NCI-H226 (cell line): ENCODE results near the gene GJD3.
A peak's percentile ranks its signal among the peaks of the same experiment; 100 is the strongest.

Source experiments
- DNase-seq: peaks from one replicate; pipeline ENCODE4 v3.0.0-alpha.2; 2015

GJD3 gene

GRCh38 chr17:40350689-40351358 lies 13.7 kb downstream of the GJD3 start:
- no peak for DNase-seq

GRCh38 chr17:40349895-40350688 lies 14.4 kb downstream of the GJD3 start:
- no peak for DNase-seq

- DNase-seq: peak; percentile 42
Observed at GRCh38 chr17:40349477-40349894, 15.1 kb downstream of the GJD3 start.

- no peak for DNase-seq
Observed at GRCh38 chr17:40348562-40349476, 15.7 kb downstream of the GJD3 start.

GRCh38 chr17:40348136-40348504 lies 16.4 kb downstream of the GJD3 start:
- no peak for DNase-seq

GRCh38 chr17:40347319-40348135 lies 17.0 kb downstream of the GJD3 start:
- no peak for DNase-seq

GRCh38 chr17:40346765-40347158 lies 17.8 kb downstream of the GJD3 start:
- DNase-seq: no peak

- no peak for DNase-seq
Observed at GRCh38 chr17:40345994-40346764, 18.4 kb downstream of the GJD3 start.

GRCh38 chr17:40345161-40345993 lies 19.2 kb downstream of the GJD3 start:
- peak; percentile 85 for DNase-seq

- no peak for DNase-seq
Observed at GRCh38 chr17:40344421-40345160, 19.9 kb downstream of the GJD3 start.

- no peak for DNase-seq
Observed at GRCh38 chr17:40343219-40344119, 21.1 kb downstream of the GJD3 start.

- DNase-seq: no peak
Observed at GRCh38 chr17:40342504-40343218, 21.9 kb downstream of the GJD3 start.

GRCh38 chr17:40341808-40342503 lies 22.6 kb downstream of the GJD3 start:
- peak; percentile 78 for DNase-seq

- DNase-seq: peak; percentile 85
Observed at GRCh38 chr17:40340880-40341807, 23.4 kb downstream of the GJD3 start.

GRCh38 chr17:40340327-40340726 lies 24.2 kb downstream of the GJD3 start:
- no peak for DNase-seq

- no peak for DNase-seq
Observed at GRCh38 chr17:40338941-40339649, 25.4 kb downstream of the GJD3 start.
